Spleen (tissue), 11 donors: ENCODE measurements around the gene ETS2. TPM values are rescaled to one million over a fixed set of nuclear protein-coding genes. Genes with fewer than 3 reads are reported as not detected.

ENCODE experiments used
- DNase-seq: peaks from one replicate; pipeline ENCODE4 v3.0.0-alpha.2; 2020
- H3K27ac ChIP-seq, 8 donors: fragments of 200-600 bp; sonication (generic) in 7 of 8; 1 replicate in 4 of 8; 2 replicates in 4 of 8; pipeline versions ENCODE4 v1.5.0 to v1.8.0; 2016 to 2021; ENCODE audit warnings: inconsistent platforms in 4 of 8, mild to moderate bottlenecking in 4 of 8, moderate library complexity in 1 of 8
- H3K27me3 ChIP-seq, 7 donors: fragments of 200-600 bp; sonication (generic) in 6 of 7; replicated peaks in 1 of 7; 1 replicate in 4 of 7; 2 replicates in 3 of 7; pipeline versions ENCODE4 v1.5.0 to v1.8.0; 2016 to 2021; ENCODE audit warnings: inconsistent platforms in 3 of 7, mild to moderate bottlenecking in 1 of 7
- H3K36me3 ChIP-seq, 6 donors: fragments of 200-600 bp; sonication (generic) in 5 of 6; 1 replicate in 4 of 6; 2 replicates in 2 of 6; pipeline versions ENCODE4 v1.5.0 to v1.8.0; 2016 to 2021; ENCODE audit warnings: inconsistent platforms in 2 of 6
- H3K4me1 ChIP-seq, 6 donors: fragments of 200-600 bp; sonication (generic) in 5 of 6; 1 replicate in 3 of 6; 2 replicates in 3 of 6; pipeline versions ENCODE4 v1.5.0 to v1.8.0; 2016 to 2021; ENCODE audit warnings: inconsistent platforms in 3 of 6
- H3K4me3 ChIP-seq, 8 donors: fragments of 200-600 bp; sonication (generic) in 7 of 8; 1 replicate in 4 of 8; 2 replicates in 4 of 8; pipeline versions ENCODE4 v1.5.0 to v1.8.0; 2016 to 2021; ENCODE audit warnings: inconsistent platforms in 4 of 8, mild to moderate bottlenecking in 4 of 8, moderate library complexity in 2 of 8
- H3K9me3 ChIP-seq, 8 donors: fragments of 200-600 bp; sonication (generic) in 7 of 8; 1 replicate in 4 of 8; 2 replicates in 4 of 8; pipeline versions ENCODE4 v1.5.0 to v1.8.0; 2016 to 2021; ENCODE audit warnings: inconsistent platforms in 4 of 8
- CTCF ChIP-seq, 11 experiments: fragments of 200-600 bp in 7 of 11; fragments of 450-650 bp in 4 of 11; sonication (generic) in 4 of 11; IDR thresholded peaks in 8 of 11; conservative IDR thresholded peaks in 3 of 11; 1 replicate in 7 of 11; 2 replicates in 4 of 11; pipeline versions ENCODE4 v1.4.0 to v1.8.0; 2016 to 2021; ENCODE audit warnings: antibody characterized with exemption in 11 of 11, inconsistent platforms in 4 of 11, mild to moderate bottlenecking in 1 of 11
- POLR2A ChIP-seq, 3 donors: fragments of 450-650 bp; IDR thresholded peaks; one replicate each; pipeline ENCODE4 v1.5.1; 2017; ENCODE audit warnings: antibody characterized with exemption in 3 of 3, mild to moderate bottlenecking in 1 of 3
- POLR2AphosphoS5 ChIP-seq, 3 donors: sonication (generic); formaldehyde crosslinking; IDR thresholded peaks; one replicate each; pipeline ENCODE4 v1.5.1; 2017; ENCODE audit warnings: antibody characterized with exemption in 3 of 3
- WGBS, 5 donors: extraction: QIAGEN DNeasy Blood & Tissue Kit in 3 of 5; methylation state at CpG; one replicate each; pipeline versions ENCODE4 v1.1.5 to v1.1.7; 2013 to 2018; 5-methylcytosine and 5-hydroxymethylcytosine counted together
- intact Hi-C: fragments of 100-400 bp; cut with DNase I; formaldehyde crosslinking; loops from one replicate; pipeline ENCODE4 v1.15.0; 2023; ENCODE audit warnings: low total_unique reads
- polyA plus RNA-seq, 3 donors: library from polyadenylated mRNA; stranded (reverse); fragments of 200-250 nt; gene quantifications; one replicate each; pipeline ENCODE4 v1.2.1, GENCODE V29; 2013
- total RNA-seq, 7 donors: library from RNA; depleted of rRNA in 3 of 7; stranded (reverse); fragments of >200 nt in 3 of 7; fragmentation: NEBNext Ultra II Directional in 4 of 7; extraction: Animal tissue kit (Norgen Biotek cat#: 25700) in 4 of 7; gene quantifications; one replicate each; pipeline versions ENCODE4 v1.1.0 to v1.2.1, GENCODE V29; 2016 to 2021
- donor health status: healthy with polysubstance abuse.
- donor health status: DM: no; HTN: no; CAD: no; lungs with moderate emphysema.
- donor health status: DM: no; HTN: no; CAD: no.
- donor health status: Bipolar disorder and iron deficiency.
- donor health status: healthy.
- donor health status: DM: no; HTN: no; CAD: no.
- donor health status: DM: yes; HTN: yes; CAD: no.

The ETS2 gene
- total and polyA plus RNA-seq, 10 donors = 44.4 to 590 (median 349) TPM

- Histone ChIP-seq H3K9me3 (peaks cover 0 to 13% (median 5%) of the 10 kb centered on the region in 8 donors), H3K4me3 (peak overlapping the region in 1 of 8 donors; percentile 48), H3K36me3 (no peaks in the 10 kb centered on the region), H3K27me3 (no peaks in the 10 kb centered on the region), H3K4me1 (peaks cover 6 to 21% (median 19%) of the 10 kb centered on the region in 6 donors), H3K27ac (peak overlapping the region; percentile 10 to 93 (median 82))
- intact Hi-C loops = no loop called here
- no peak for DNase-seq
- TF ChIP-seq CTCF (IDR thresholded peaks at IDR 0.05 in 8 of 11, conservative IDR thresholded peaks at IDR 0.05 in 3 of 11) (peak in 1 of 11 experiments; percentile 6), POLR2A (IDR thresholded peaks at IDR 0.05) (no peak), POLR2AphosphoS5 (IDR thresholded peaks at IDR 0.05) (peak in 1 of 3 donors; percentile 81)
- 56 to 74% (median 67%) methylated on average over 7 of the region's 7 CpGs for WGBS, 5 donors
Observed at GRCh38 chr21:38831526-38832467, 26.1 kb downstream of the ETS2 start.

DNA sequence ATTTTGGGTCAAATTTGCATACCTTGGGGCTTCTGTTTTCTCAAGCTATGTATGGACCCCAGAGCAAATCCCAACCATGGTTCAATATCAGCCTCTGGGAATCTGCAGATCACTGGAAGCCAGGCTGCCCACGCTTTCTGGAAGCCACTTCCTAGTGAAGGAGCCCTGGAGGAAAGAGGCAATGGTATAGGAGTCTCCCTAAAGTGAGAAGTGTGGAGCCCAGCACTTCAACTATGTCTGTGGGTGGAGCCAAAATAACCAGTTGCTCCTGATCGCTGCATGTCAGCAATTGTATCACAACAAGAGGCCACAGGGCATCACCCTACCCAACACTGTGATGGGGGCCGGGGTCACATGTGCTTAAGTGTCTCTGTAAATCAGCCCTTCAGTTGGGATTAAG, 26.9 kb downstream of the ETS2 start:
- peaks cover 0 to 4% (median 0%) of the 10 kb centered on the region in 8 donors for H3K9me3 ChIP-seq
- H3K36me3 ChIP-seq = no peaks in the 10 kb centered on the region
- intact Hi-C loops = no loop called here
- no peak overlapping the region for H3K4me3 ChIP-seq
- WGBS, 5 donors = 83 to 94% (median 87%) methylated on average over 3 of the region's 3 CpGs
- H3K27me3 ChIP-seq = no peaks in the 10 kb centered on the region
- TF ChIP-seq POLR2AphosphoS5 (IDR thresholded peaks at IDR 0.05) (no peak), POLR2A (IDR thresholded peaks at IDR 0.05) (no peak), CTCF (IDR thresholded peaks at IDR 0.05 in 8 of 11, conservative IDR thresholded peaks at IDR 0.05 in 3 of 11) (no peak)
- DNase-seq = no peak
- peaks cover 6 to 21% (median 19%) of the 10 kb centered on the region in 6 donors for H3K4me1 ChIP-seq
- H3K27ac ChIP-seq = peak overlapping the region in 5 of 8 donors; percentile 78 to 93 (median 87)

DNA sequence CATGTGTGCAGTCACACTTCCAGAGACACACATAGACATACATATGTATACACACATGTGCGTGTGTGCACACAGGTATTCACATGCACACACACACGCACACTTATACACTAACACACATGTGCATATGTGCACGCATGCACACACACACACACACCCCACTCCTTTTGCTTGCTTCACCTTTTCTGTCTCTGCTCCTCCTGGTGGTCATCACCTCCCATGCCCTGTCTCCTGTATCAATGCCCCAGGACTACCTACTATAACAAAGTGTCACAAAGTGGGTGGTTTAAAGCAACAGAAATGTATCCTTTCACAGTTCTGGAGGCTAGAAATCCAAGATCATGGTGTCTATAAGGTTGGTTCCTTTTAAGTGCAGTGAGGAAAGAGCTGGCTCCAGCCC, 27.4 kb downstream of the ETS2 start:
- WGBS, 5 donors = 80 to 97% (median 85%) methylated on average over 3 of the region's 3 CpGs
- TF ChIP-seq POLR2AphosphoS5 (IDR thresholded peaks at IDR 0.05) = no peak
- TF ChIP-seq CTCF (IDR thresholded peaks at IDR 0.05 in 8 of 11, conservative IDR thresholded peaks at IDR 0.05 in 3 of 11) = no peak
- TF ChIP-seq POLR2A (IDR thresholded peaks at IDR 0.05) = no peak
- DNase-seq = no peak

GRCh38 chr21:38834725-38835124, 29.0 kb downstream of the ETS2 start:
- peaks cover 6 to 21% (median 19%) of the 10 kb centered on the region in 6 donors for H3K4me1 ChIP-seq
- H3K36me3 ChIP-seq = no peaks in the 10 kb centered on the region
- H3K4me3 ChIP-seq = no peak overlapping the region
- TF ChIP-seq POLR2A (IDR thresholded peaks at IDR 0.05) = no peak
- no peak for TF ChIP-seq CTCF (IDR thresholded peaks at IDR 0.05 in 8 of 11, conservative IDR thresholded peaks at IDR 0.05 in 3 of 11)
- no peak for TF ChIP-seq POLR2AphosphoS5 (IDR thresholded peaks at IDR 0.05)
- H3K9me3 ChIP-seq = no peaks in the 10 kb centered on the region
- H3K27me3 ChIP-seq = no peaks in the 10 kb centered on the region
- WGBS, 5 donors = 78 to 98% (median 95%) methylated on average over 2 to 3 of the region's 3 CpGs
- no peak overlapping the region for H3K27ac ChIP-seq
- no peak for DNase-seq
- intact Hi-C loops = no loop called here

More for the DNA sequence above, 27.4 kb downstream of the ETS2 start:
- intact Hi-C loops = no loop called here
- no peak overlapping the region for H3K4me3 ChIP-seq
- peaks cover 6 to 21% (median 19%) of the 10 kb centered on the region in 6 donors for H3K4me1 ChIP-seq
- H3K27ac ChIP-seq = peak overlapping the region in 1 of 8 donors; percentile 93
- no peaks in the 10 kb centered on the region for H3K27me3 ChIP-seq
- H3K9me3 ChIP-seq = no peaks in the 10 kb centered on the region
- H3K36me3 ChIP-seq = no peaks in the 10 kb centered on the region
